NCI-H748 treated with DMSO at 0.1 percent for 48 hours (cell line): ENCODE results near the gene MEGF6.

Experiments used
- DNase-seq: peaks from one replicate; lab custom pipeline; 2025; lab: John Stamatoyannopoulos, UW

MEGF6 gene

DNA sequence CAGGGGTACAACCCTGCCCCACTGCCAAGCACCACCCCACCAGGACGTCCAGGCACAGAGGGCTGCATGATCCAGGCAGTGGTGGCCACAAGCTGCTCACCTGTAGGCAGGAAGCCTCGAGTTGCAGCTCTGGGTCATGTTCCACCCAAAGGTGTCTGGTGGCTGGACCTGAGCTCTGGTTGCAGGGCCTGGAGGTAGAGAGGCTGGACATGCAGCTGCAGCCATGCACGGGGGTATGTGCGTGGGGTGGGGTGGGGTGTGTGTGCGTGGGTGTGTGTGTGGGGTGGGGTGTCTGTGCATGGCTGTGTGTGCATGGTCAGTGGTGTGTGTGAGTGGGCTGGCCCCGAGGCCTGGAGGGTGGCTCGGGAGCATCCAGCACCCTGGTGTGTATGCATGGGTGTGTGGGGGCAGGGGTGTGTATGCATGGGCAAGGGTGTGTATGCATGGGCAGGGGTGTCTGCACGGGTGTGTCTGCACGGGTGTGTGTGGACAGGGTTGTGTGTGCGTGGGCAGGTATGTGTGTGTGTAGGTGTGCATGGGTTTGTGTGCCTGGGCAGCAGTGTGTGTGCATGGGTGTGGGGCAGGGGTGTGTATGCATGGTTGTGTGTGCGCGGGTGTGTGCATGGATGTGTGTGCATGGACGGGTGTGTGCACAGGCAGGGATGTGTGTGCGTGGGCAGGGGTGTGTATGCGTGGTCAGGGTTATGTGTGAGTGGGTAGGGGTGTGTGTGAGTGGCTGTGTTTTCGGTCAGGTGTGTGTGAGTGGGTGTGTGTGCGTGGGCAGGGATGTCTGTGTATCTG, 141.3 kb downstream of the MEGF6 start:
- no peak for DNase-seq

DNA sequence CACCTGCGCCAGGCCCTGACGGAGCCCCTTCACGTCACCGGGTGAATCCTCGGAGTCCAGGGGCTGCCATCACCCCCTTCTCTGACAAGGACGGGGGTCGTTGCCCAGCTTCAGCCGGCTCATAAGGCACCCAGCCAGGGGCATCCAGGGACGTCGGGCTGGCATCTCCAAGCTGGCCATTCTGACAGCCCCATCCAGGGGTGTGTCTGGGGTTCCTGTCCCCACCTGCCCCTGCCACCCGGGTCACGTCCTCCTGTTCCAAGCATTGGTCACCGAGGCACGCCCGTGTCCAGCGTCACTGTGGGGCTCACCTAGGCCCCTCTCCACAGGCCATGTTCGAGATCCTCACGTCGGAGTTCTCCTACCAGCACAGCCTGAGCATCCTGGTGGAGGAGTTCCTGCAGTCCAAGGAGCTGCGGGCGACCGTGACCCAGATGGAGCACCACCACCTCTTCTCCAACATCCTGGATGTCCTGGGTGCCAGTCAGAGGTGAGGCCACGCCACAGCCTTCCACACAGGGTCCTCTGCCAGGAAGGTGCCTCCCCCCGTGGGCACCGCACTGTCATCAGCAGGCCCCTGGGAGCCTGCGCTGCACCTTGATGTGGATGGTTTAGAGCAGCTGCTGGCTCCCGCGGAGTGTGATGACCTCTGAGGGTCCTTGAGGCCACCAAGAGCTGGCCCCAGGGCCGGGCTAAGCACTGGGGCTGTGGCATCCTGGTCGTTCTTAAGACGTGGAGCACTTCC, 142.0 kb downstream of the MEGF6 start:
- no peak for DNase-seq

DNA sequence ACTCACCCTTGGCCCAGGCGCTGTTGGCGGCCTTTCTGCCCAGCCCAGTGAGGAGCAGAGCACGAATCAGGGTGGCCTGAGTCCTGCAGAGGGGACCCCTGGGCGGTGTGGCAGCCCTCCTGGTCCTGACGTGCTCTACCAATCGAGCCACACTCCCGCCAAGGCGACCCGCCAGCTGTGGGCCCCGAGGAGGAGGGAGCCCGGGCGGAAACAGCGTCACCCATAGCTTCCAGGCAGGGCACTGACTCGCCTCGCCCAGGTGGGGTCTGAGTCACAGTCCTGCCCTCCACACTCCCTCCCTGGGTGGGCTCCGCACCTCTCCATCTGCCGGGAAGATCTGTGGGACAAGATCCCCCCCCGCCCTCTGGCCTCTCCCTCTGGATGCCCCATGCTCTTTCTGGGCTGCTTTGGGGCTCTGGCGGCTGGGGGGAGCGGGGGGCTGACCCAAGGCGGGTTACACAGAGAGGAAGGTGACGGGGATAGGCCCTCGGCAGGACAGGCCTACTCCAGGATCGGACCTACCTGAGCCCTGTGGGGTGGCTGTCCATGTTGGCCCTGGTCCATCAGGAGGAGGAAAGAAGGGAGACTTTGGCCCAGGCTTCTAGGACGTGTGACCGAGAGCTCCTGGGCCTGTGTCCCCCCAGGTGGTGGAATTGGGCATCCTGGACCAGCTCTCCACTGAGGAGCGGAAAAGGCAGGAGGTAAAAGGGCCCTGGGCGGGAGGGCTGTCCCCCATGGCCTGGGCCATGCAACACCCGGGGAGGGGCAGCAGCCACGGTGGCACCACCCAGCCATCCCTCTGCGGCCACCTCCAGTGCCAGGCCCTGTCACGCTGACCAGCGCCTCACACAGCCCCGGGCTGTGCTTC, 142.8 kb downstream of the MEGF6 start:
- DNase-seq: no peak

GRCh38 chr1:3467096-3468036, 143.9 kb downstream of the MEGF6 start:
- DNase-seq: no peak

DNA sequence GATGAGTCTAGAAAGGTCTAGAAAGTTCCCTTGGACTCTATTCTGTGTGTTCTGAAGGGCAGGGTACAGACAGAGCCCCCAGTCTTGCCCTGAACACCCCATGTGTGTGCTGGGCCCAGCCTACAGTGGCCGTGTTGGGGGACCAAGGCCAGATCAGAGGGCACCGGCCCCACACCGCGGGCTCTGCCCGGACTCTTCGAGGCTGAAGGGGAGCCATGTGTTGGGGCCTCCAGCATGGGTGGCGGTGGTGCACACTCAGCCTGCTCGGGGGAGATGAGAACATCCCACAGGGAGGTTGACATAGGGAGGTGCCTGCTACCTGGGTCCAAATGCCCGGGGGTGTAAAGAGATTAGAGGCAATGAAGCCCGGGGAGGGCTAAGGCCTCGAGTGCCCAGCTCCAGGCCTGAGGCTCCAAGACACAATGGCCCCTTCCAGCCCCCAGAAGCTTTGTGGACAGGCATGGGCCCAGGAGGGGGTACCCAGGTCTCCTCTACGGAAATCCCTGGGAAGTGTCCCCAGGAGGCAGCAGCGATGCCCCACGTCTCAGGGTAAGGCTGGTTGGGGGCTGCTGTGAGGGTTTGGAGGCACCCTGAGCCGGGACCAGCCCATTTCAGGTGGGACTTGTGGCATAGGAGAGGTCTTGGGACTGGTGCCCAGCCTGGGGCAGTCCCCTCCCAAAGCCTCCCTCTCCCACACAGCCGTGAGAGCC, 144.8 kb downstream of the MEGF6 start:
- no peak for DNase-seq

DNA sequence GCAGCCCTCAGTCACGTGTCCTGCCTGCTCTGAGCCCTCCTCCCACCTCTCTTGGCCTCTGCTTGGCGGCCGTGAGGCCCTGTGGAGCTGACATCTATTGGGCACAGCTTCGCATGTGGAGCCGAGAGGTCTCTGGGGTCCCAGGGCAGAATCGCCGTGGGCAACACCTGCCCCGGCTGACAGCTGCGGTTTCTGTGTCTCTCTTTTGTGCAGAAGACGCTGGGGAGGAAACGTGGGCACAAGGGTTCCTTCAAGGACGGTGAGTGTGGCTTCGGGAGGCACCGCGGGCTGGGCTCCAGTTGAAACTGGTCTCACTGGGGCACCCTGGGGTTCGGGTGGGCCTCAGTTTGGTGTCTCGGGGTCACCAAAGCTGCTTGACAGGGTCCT, 145.4 kb downstream of the MEGF6 start:
- DNase-seq: no peak

GRCh38 chr1:3465091-3465934, 146.0 kb downstream of the MEGF6 start:
- DNase-seq: no peak

GRCh38 chr1:3464649-3465025, 146.7 kb downstream of the MEGF6 start:
- DNase-seq: no peak

GRCh38 chr1:3463891-3464648, 147.2 kb downstream of the MEGF6 start:
- DNase-seq: no peak

DNA sequence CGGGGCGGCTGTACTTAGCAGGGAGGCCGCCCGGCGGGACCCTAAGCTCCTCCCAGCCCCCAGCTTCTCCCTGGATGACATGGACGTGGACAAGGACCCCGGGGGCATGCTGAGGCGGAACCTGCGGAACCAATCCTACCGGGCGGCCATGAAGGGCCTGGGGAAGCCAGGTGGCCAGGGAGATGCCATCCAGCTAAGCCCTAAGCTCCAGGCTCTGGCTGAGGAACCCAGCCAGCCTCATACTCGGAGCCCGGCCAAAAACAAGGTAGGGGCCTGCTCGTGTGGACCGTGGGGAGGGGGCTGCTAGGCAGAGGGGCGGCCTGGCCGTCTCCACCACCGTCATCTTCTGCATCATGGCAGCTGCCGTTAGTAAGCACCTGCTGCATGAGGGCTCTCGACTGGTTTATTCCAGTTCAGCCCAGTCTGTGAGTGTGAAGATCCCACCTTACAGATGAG, 147.9 kb downstream of the MEGF6 start:
- DNase-seq: no peak

GRCh38 chr1:3463013-3463385, 148.3 kb downstream of the MEGF6 start:
- no peak for DNase-seq

DNA sequence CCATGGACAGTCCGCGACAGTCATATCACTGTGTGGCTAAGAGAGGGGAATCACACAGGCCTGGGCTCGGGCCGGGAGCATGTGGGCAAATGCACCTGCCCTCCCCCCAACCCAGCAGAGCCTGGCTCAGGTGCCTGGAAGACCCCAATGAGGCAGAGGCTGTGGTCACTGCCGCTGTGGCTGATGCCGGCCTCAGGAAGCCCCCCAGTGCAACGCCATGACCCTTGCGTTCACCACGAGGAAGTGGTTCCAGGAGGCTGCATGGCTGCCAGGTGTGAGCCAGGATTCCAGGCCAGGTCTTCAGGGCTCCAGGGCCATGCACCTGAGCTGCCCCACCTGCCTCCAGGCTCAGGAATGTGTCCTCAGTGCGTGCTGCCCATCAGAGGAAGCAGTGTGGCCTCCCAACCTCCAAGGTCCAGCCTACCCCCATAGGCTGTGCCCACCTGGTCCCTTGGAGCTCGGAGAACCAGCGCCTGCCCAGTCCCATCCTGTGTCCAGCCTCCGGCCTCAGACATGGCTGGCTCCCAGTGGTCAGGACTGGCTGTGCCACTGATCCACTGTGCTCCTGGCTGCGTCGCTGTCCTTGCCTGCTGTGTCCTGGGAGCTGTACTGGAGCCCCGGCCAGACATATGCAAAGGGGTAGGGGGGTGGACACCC, 148.8 kb downstream of the MEGF6 start:
- no peak for DNase-seq

DNA sequence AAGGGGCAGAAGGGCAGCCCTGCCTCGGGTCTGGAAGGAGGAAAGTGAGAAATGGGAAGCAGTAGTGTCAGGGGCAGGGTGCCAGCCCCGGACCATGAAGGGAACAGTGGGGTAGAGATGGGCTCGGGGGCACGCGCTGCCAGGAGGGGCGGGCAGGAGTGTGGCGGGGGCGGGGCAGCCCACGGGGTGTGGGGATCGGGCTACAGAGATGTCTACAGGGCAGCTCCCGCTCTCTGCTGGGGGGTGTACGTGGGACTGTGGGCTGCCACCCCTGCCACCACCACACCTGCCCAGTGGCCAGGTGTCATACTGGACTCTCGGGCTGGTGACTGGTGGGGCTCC, 149.4 kb downstream of the MEGF6 start:
- no peak for DNase-seq

GRCh38 chr1:3461238-3461933, 149.9 kb downstream of the MEGF6 start:
- no peak for DNase-seq

DNA sequence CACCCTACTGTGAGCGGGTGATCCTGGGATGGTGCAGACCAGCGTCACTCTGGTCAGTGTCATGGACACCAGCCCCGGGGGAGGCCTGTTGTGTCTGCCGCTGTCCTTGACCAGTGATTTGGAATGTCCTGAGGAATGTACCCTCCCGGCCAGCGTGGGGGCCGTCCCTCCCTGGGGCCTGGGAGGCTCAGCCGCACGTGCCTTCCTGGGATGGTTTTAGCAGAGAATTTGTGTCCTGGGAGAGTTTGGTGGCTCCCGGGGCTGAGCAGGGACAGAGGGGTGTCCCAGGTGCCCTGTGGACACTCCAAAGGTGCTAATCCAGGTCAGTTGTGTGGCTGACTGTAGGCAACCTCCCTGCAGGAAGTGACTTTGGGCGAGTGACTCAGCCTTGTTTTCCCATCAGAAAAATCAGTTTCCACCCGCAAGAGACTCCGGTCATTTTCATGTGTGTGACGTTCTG, 150.6 kb downstream of the MEGF6 start:
- no peak for DNase-seq

GRCh38 chr1:3459940-3460671, 151.2 kb downstream of the MEGF6 start:
- no peak for DNase-seq
